ENCODE measurements around the gene GPAT3.

- TF ChIP-seq GATA2 (IDR thresholded peaks at IDR 0.05; ENCODE audit: low read depth, low read length) (no peak), GATA3 (IDR thresholded peaks at IDR 0.05; ENCODE audit: low read depth, low read length) (no peak)
These were observed 90.4 kb downstream of the GPAT3 start for GRCh38 chr4:83626245-83626836.

All from SH-SY5Y (cell line).